Renal cortex interstitium (tissue), 11 donors: ENCODE measurements around the gene CD300LG. TPM values are rescaled to one million over a fixed set of nuclear protein-coding genes. Genes with fewer than 3 reads are reported as not detected.
"Not testable (repeated sequence)": the region's sequence is repeated elsewhere in the genome, so short reads cannot be mapped to it uniquely, and the experiment has no call there.

Experiments
- DNase-seq, 11 donors: peaks; one replicate each; pipeline ENCODE4 v3.0.0-alpha.2; 2013; ENCODE audit warnings: low read depth in 9 of 11, low spot score in 4 of 11; ENCODE audit errors: extremely low read depth in 1 of 11
- polyA plus RNA-seq, 3 donors: library from polyadenylated mRNA; unstranded; fragments of 120-200 nt; gene quantifications; one replicate each; pipeline ENCODE4 v1.2.1, GENCODE V29; 2013; ENCODE audit not compliant: insufficient read length in 3 of 3

The CD300LG gene
- polyA plus RNA-seq, 3 donors = 0.89 to 1.7 (median 1.3) TPM

- DNase-seq = no peak
Observed at GRCh38 chr17:43820759-43821158, 26.2 kb upstream of the CD300LG start.

GRCh38 chr17:43822570-43823190, 24.3 kb upstream of the CD300LG start:
- no peak for DNase-seq

GRCh38 chr17:43823350-43824084, 23.5 kb upstream of the CD300LG start:
- DNase-seq = no peak

- DNase-seq = no peak
Observed at GRCh38 chr17:43825567-43825966, 21.4 kb upstream of the CD300LG start.

GRCh38 chr17:43826206-43826605, 20.8 kb upstream of the CD300LG start:
- DNase-seq = no peak

GRCh38 chr17:43827596-43827995, 19.4 kb upstream of the CD300LG start:
- no peak for DNase-seq

GRCh38 chr17:43829738-43830137, 17.2 kb upstream of the CD300LG start:
- DNase-seq = no peak

GRCh38 chr17:43830510-43831140, 16.4 kb upstream of the CD300LG start:
- DNase-seq = no peak

- no peak for DNase-seq
Observed at GRCh38 chr17:43831633-43832032, 15.3 kb upstream of the CD300LG start.

GRCh38 chr17:43832168-43832975, 14.6 kb upstream of the CD300LG start:
- DNase-seq = peak in 6 of 11 donors; percentile 13 to 31 (median 28)

GRCh38 chr17:43832976-43833829, 13.8 kb upstream of the CD300LG start, which contains the start of gene MPP3:
MPP3 (minus strand) TSS chr17:43833146; CDS start chr17:43831906, 1,240 bp downstream.
- DNase-seq = peak in 10 of 11 donors; percentile 31 to 74 (median 66)

- no peak for DNase-seq
Observed at GRCh38 chr17:43834106-43834505, 12.9 kb upstream of the CD300LG start.

- DNase-seq = no peak
Observed at GRCh38 chr17:43839670-43840108, 7.3 kb upstream of the CD300LG start.

- no peak for DNase-seq
Observed at GRCh38 chr17:43840814-43841213, 6.2 kb upstream of the CD300LG start.

- DNase-seq = no peak
Observed at GRCh38 chr17:43841282-43841681, 5.7 kb upstream of the CD300LG start.

GRCh38 chr17:43842091-43842974, 4.6 kb upstream of the CD300LG start:
- DNase-seq = not testable (repeated sequence)

- DNase-seq = no peak
Observed at GRCh38 chr17:43842975-43843325, 4.0 kb upstream of the CD300LG start.

GRCh38 chr17:43844241-43844640, 2.7 kb upstream of the CD300LG start:
- DNase-seq = no peak
